Caco-2 (cell line): ENCODE measurements around the gene DCAF8. TPM values are rescaled to one million over a fixed set of nuclear protein-coding genes. Genes with fewer than 3 reads are reported as not detected.

Source experiments
- BruUV-seq: library from RNA; stranded (reverse); fragments of 400-500 nt; replicated peaks from 2 replicates; lab custom pipeline; 2021; lab: Mats Ljungman, UMichigan
- CTCF ChIA-PET: fragments of 300-600 bp; sonication (Branson Sonifier 250); formaldehyde crosslinking; loops from one replicate; lab custom pipeline; 2022; ENCODE audit warnings: antibody characterized with exemption; lab: Charles Lee
- POLR2A ChIA-PET: fragments of 300-600 bp; sonication (Branson Sonifier 250); formaldehyde crosslinking; loops from one replicate; lab custom pipeline; 2022; ENCODE audit warnings: antibody characterized with exemption; lab: Charles Lee
- DNase-seq, 2 experiments: peaks; one replicate each; pipeline versions ENCODE4 v3.0.0 to v3.0.0-alpha.2; 2020 to 2022
- H3K27me3 ChIP-seq: replicated peaks from 2 replicates; pipeline ENCODE4 v1.6.0; 2011; ENCODE audit warnings: low read length; ENCODE audit not compliant: control insufficient read depth, insufficient read depth
- H3K36me3 ChIP-seq: 2 replicates; pipeline ENCODE4 v1.5.1; 2011; ENCODE audit warnings: low read length; ENCODE audit not compliant: control insufficient read depth, insufficient read depth
- H3K4me1 ChIP-seq: fragments of 250-450 bp; sonication (Bioruptor Pico); 2 replicates; pipeline ENCODE4 v1.5.1; 2020; ENCODE audit warnings: mild to moderate bottlenecking
- H3K4me3 ChIP-seq: 2 replicates; pipeline ENCODE4 v1.5.1; 2011; ENCODE audit warnings: low read depth, mild to moderate bottlenecking, control low read depth, low read length
- H3K9me3 ChIP-seq: fragments of 250-450 bp; sonication (Bioruptor Pico); 2 replicates; pipeline ENCODE4 v1.5.1; 2020; ENCODE audit warnings: mild to moderate bottlenecking, moderate library complexity
- H3K27ac Mint-ChIP-seq: one replicate; pipeline ENCODE4 v1.8.0; 2022; ENCODE audit warnings: mixed read lengths; ENCODE audit not compliant: unreplicated experiment
- H3K27me3 Mint-ChIP-seq: one replicate; pipeline ENCODE4 v1.8.0; 2022; ENCODE audit warnings: mixed read lengths; ENCODE audit not compliant: insufficient read depth, unreplicated experiment
- H3K36me3 Mint-ChIP-seq: one replicate; pipeline ENCODE4 v1.8.0; 2022; ENCODE audit warnings: mild to moderate bottlenecking, mixed read lengths; ENCODE audit not compliant: insufficient read depth, unreplicated experiment
- H3K4me1 Mint-ChIP-seq: one replicate; pipeline ENCODE4 v1.8.0; 2022; ENCODE audit warnings: low read depth, mixed read lengths; ENCODE audit not compliant: unreplicated experiment
- H3K4me3 Mint-ChIP-seq: one replicate; pipeline ENCODE4 v1.8.0; 2022; ENCODE audit warnings: mild to moderate bottlenecking, moderate library complexity, mixed read lengths; ENCODE audit not compliant: unreplicated experiment
- H3K9me3 Mint-ChIP-seq: one replicate; pipeline ENCODE4 v1.8.0; 2022; ENCODE audit warnings: mixed read lengths; ENCODE audit not compliant: unreplicated experiment
- CTCF ChIP-seq, 2 experiments: fragments of 200-600 bp in 1 of 2; IDR thresholded peaks; 1 replicate in 1 of 2; 2 replicates in 1 of 2; pipeline versions ENCODE4 v1.5.1 to v1.8.0; 2011 to 2022; ENCODE audit warnings: antibody characterized with exemption in 1 of 2, control low read depth in 1 of 2, inconsistent platforms in 1 of 2, low read depth in 1 of 2, low read length in 1 of 2, mild to moderate bottlenecking in 1 of 2, moderate library complexity in 1 of 2; ENCODE audit not compliant: insufficient read depth in 1 of 2, severe bottlenecking in 1 of 2, unreplicated experiment in 1 of 2
- intact Hi-C: fragments of 100-400 bp; cut with micrococcal nuclease; formaldehyde crosslinking; loops from one replicate; pipeline ENCODE4 v1.10.0; 2022; ENCODE audit not compliant: unreplicated experiment
- total RNA-seq: library from RNA; stranded (reverse); gene quantifications from 2 replicates; pipeline ENCODE4 v1.2.3, GENCODE V29; 2022

DCAF8 gene
- total RNA-seq, 1 experiment from 2014 or later, result 112 TPM

GRCh38 chr1:160196143-160196542 is 66.2 kb downstream of the DCAF8 start:
- Histone ChIP-seq H3K36me3 (no peaks in the 10 kb centered on the region), H3K4me1 (peaks cover 17% of the 10 kb centered on the region), H3K4me3 (no peak overlapping the region), H3K9me3 (no peaks in the 10 kb centered on the region), H3K27me3 (no peaks in the 10 kb centered on the region)
- ChIA-PET POLR2A (no interaction called here), CTCF (interaction anchor here (0.7 kb wide), 1 partner anchor 24 kb away, joined by 4 read pairs; no protein-coding TSS in a partner anchor)
- H3K27ac Mint-ChIP-seq, result no peak overlapping the region
- no peaks in the 10 kb centered on the region for H3K27me3 Mint-ChIP-seq
- intact Hi-C loops, result no loop called here
- no TSS peak for BruUV-seq
- no peak for DNase-seq
- H3K4me3 Mint-ChIP-seq, result no peak overlapping the region
- H3K4me1 Mint-ChIP-seq, result no peaks in the 10 kb centered on the region
- TF ChIP-seq CTCF (IDR thresholded peaks at IDR 0.05; ENCODE audit: insufficient read depth in 1 of 2, low read depth in 1 of 2, low read length in 1 of 2, severe bottlenecking in 1 of 2, unreplicated experiment in 1 of 2), result no peak
- H3K36me3 Mint-ChIP-seq, result no peaks in the 10 kb centered on the region
- no peaks in the 10 kb centered on the region for H3K9me3 Mint-ChIP-seq

GRCh38 chr1:160194737-160195059 is 67.7 kb downstream of the DCAF8 start:
- intact Hi-C loops, result no loop called here

GRCh38 chr1:160193832-160194736 is 68.3 kb downstream of the DCAF8 start:
- DNase-seq, result no peak
- Mint-ChIP-seq H3K36me3 (no peaks in the 10 kb centered on the region), H3K4me1 (no peaks in the 10 kb centered on the region), H3K4me3 (no peak overlapping the region), H3K27ac (no peak overlapping the region), H3K27me3 (no peaks in the 10 kb centered on the region), H3K9me3 (no peaks in the 10 kb centered on the region)
- intact Hi-C loops, result loop anchor here (1.0 to 2.0 kb wide), 6 partner anchors 25 to 182 kb away; no protein-coding TSS in a partner anchor
- Histone ChIP-seq H3K4me3 (no peak overlapping the region), H3K36me3 (no peaks in the 10 kb centered on the region), H3K9me3 (no peaks in the 10 kb centered on the region), H3K27me3 (no peaks in the 10 kb centered on the region), H3K4me1 (peaks cover 17% of the 10 kb centered on the region)
- no TSS peak for BruUV-seq
- ChIA-PET CTCF (interaction anchor here (0.6 to 3.5 kb wide), 28 partner anchors 8 to 249 kb away, joined by 3 to 106 read pairs (median 5); partner anchors contain the start of genes DCAF8, IGSF8, IGSF9 and PEA15), POLR2A (no interaction called here)
- TF ChIP-seq CTCF (IDR thresholded peaks at IDR 0.05; ENCODE audit: insufficient read depth in 1 of 2, low read depth in 1 of 2, low read length in 1 of 2, severe bottlenecking in 1 of 2, unreplicated experiment in 1 of 2), result no peak

More at GRCh38 chr1:160194737-160195059, 67.7 kb downstream of the DCAF8 start:
- H3K36me3 Mint-ChIP-seq, result no peaks in the 10 kb centered on the region
- peaks cover 17% of the 10 kb centered on the region for H3K4me1 ChIP-seq
- no peak overlapping the region for H3K4me3 ChIP-seq
- no peaks in the 10 kb centered on the region for H3K9me3 Mint-ChIP-seq
- H3K36me3 ChIP-seq, result no peaks in the 10 kb centered on the region
- no peak overlapping the region for H3K4me3 Mint-ChIP-seq
- no peak overlapping the region for H3K27ac Mint-ChIP-seq
- DNase-seq, result no peak
- H3K27me3 Mint-ChIP-seq, result no peaks in the 10 kb centered on the region
- no peak for TF ChIP-seq CTCF (IDR thresholded peaks at IDR 0.05; ENCODE audit: insufficient read depth in 1 of 2, low read depth in 1 of 2, low read length in 1 of 2, severe bottlenecking in 1 of 2, unreplicated experiment in 1 of 2)
- ChIA-PET POLR2A (no interaction called here), CTCF (no interaction called here)
- H3K4me1 Mint-ChIP-seq, result no peaks in the 10 kb centered on the region
- H3K9me3 ChIP-seq, result no peaks in the 10 kb centered on the region
- BruUV-seq, result no TSS peak
- no peaks in the 10 kb centered on the region for H3K27me3 ChIP-seq
